HG02981 (cell line): ENCODE data around the gene HABP4.
"Not testable (repeated sequence)": the region's sequence is repeated elsewhere in the genome, so short reads cannot be mapped to it uniquely, and the experiment has no call there.

ENCODE experiments used
- ATAC-seq: cut with Tn5 transposase; IDR thresholded peaks from one replicate; pipeline ENCODE4 v1.9.1; 2021; ENCODE audit warnings: mild to moderate bottlenecking, moderate library complexity; ENCODE audit not compliant: unreplicated experiment

HABP4 gene

GRCh38 chr9:96496368-96497116, 46.6 kb downstream of the HABP4 start:
- ATAC-seq = no peak

GRCh38 chr9:96497117-96497399, 47.1 kb downstream of the HABP4 start:
- no peak for ATAC-seq

DNA sequence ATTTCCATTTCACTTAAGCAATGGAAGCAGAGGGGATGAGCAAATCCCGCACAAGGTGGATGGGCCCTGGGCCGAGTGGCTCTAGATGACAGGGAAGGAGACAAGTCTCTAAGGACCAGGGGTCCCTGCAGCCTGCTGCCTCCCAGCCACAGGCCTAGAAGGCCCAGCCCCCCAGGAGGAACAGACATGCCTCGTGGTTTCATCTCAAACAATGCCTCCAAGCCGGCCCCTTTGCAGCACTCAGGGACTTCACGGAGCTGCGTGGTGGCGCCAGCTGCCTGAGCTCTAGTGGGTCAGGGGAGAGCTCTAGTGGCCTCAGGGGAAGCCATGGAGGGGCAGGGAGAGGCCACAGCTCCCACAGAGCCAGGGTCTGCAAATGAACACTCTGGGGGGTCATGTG, 48.8 kb downstream of the HABP4 start:
- no peak for ATAC-seq

GRCh38 chr9:96499257-96499656, 49.3 kb downstream of the HABP4 start:
- ATAC-seq = no peak

- no peak for ATAC-seq
Measured at GRCh38 chr9:96500696-96501632, 51.0 kb downstream of the HABP4 start.

DNA sequence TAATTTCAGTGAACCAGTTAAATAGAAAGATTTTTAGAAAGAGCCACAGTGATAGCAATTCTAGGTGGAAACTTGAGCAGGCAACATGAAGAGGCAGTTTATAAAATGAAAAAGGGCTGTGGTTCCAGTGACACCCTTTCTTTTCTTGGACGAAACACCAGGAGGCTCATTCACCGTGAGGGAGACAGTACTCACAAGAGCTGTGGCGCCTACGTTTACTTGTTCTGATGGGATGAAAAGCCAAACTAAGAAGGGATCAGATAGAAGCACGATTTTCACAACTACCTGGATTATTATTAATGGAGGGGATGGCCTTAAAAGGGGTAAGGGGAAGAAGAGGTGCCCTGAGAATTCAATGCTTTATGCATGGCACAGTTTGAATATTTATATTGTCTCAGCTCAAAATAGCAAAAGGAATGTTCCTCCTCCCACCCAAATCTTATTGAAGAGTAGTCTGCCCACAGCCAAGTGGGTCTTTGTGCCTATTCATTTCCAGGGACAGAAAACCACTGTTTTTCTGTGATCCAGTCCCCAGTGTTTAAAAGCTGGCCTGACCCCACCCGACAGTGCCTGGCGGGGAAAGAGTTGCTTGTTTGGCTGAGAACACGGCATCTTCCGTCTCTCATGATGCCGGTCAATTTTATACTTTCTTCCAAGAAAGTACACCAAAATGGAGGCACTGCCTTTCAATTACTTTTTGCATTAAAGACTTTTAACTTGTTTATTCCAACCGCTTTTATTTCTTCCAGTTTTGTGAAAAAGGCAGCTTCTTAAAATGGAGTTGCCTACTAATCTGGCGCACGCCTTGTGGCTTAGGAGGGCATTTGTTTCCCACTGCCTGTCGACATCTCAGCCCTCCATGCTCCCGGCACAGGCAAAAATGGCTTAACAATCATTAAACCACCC, 51.9 kb downstream of the HABP4 start:
- ATAC-seq = no peak

DNA sequence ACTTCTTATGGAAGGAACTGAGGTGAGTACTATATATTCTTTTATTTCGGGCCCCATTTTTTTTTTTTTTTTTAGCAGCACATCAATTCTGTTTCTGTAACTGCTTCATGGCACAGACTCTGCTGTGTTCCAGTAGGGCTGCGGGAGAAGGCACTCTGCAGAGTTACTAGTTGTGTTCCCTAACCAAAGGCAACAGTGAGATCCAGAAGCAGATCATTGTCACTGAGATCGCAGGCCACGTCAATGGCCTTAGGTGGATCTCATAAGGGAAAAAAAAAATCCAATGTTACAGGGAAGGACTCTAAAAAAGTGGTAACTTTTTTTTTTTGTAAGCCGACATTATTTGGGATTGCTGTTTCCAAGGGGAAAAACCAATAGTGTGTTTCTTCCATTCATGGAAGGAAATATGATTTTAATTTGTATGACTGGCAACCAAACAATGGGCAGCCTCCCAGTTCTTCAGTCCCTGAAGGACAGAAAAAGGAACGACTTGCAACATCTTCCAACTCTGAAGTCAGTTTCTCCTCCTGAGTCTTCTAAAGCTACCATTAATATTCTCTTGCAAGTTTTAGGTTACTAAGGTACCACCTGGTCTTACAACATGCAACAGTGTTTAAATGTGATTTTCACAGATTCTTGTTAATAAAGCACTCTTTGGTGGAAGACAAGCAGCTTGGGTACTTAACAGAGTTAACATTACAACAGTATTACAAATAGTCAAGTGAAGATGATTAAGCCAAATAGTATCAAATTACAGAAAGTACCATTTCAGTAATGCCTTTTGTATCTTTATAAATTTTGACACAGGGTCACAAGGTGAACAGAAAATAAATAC, 52.8 kb downstream of the HABP4 start:
- no peak for ATAC-seq

GRCh38 chr9:96503374-96503748, 53.4 kb downstream of the HABP4 start:
- not testable (repeated sequence) for ATAC-seq

DNA sequence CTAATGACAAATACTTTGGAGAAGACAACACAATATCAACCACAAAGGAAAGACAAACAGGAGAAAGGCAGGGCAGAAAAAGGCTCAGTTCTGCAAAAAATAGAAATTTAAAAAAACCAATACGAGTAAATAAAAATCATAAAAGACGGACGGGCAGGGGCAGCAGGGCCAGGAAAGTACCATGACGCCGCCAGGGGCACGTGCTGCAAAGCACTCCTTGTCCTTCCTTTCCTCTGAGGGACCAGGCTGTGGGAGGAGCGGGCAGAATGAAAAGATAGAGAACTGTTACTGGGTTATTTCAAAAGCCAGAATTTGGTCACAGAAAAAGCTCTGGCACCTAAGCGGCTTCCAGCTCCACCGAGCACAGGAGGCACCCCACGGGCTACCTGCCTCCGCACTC, 53.9 kb downstream of the HABP4 start:
- ATAC-seq = no peak

DNA sequence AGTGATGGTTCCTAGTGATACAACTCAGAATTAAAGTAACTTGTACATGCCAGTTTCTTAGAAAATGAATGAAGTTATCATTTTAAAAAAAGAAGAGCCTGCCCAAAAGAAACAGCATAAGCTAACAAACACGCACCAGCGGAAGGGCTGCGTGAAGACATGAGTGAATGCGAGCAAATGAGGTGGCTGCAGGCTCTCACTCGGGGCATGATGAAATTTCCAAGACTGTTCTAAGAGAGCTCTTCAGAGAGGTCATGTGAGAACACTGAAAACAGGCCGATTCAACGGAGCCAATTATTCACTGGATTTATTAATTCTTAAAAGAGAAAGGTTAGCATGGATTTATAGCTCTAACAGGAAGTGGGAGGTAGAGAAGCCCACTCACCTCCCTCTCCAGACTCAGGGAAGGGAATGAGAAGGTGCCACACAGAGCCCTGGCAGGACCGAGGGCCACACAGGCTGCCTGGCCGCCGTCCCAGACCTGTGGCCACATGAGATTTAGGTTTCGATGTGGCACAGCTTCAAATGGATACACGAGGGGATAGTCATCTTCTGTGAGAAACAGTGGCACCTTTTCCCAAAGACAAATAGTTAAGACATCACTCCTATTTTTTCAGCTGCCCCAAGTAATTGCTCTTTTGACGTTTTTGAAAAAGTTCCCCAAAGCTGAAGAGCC, 55.5 kb downstream of the HABP4 start:
- no peak for ATAC-seq

GRCh38 chr9:96508227-96508940, 58.4 kb downstream of the HABP4 start:
- no peak for ATAC-seq

- ATAC-seq = no peak
Measured at GRCh38 chr9:96509026-96509425, 59.1 kb downstream of the HABP4 start.

DNA sequence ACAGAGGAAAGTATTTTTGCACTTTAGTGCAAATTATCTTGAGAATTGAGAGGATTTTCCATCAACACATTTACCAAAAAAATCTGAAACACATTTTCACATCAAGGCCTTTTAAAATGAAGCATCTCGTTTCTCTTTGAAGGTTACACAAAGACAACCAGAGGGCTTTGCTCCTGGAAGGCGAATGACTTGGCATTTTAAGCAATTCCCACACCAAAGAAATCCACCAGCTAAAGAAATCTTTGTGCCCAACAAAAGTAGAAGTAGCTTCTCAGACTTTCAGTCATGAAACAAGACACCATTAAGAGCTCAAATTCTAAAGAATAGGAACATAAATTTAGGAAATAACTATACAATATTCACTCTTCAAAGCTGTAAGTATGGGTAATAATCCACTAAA, 59.9 kb downstream of the HABP4 start:
- ATAC-seq = no peak

DNA sequence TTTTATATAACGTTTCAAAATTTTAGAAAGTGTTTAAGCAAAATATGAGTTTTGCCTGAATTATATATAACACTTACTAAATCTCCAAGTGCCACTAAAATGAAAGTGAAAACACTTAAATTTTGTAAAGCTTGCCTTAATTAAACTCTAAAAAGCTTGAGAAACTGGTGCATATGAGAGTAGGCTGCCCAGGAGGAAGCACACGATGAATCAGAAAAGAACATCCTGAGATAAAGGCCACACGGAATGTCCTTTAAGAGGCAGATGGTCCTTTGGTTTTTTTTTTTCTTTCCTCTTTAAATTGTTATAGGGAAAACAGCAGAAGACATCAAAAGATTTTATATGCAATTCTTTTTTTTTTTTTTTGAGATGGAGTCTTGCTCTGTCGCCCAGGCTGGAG, 60.3 kb downstream of the HABP4 start:
- no peak for ATAC-seq

GRCh38 chr9:96512240-96512639, 62.3 kb downstream of the HABP4 start:
- ATAC-seq = no peak

- no peak for ATAC-seq
Measured at GRCh38 chr9:96513622-96514021, 63.7 kb downstream of the HABP4 start.

DNA sequence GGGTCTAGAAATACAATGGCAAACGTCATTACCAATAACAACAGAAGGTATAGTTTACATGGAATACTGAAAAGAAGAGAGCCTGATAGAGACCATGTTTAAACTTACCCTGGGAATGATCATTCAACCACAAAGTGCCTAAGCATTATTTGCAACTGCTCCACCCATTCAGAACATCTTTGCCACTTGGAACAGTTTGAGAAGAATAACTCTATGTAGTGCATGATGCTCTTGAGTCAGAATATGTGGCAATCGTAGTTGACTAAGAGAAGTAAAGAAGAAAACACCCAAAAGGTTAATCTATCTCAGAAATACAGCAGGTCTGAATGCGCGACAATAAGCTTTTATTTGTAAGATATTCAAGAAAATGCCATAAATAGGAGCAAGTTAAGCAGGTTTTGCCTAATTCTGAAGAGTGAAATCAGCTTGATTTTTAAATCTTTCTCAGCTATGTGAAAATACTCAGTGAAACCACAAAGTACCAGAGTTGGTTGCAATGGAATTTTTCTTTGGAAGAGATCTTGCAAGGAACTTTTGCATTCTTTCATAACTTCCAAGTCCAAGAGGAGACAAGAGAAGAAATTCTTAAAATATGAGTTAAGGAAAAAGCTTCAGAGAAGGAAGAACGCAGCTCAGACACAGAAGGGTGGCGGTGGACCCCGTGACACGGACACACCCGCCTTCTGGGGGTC, 64.3 kb downstream of the HABP4 start:
- no peak for ATAC-seq

- no peak for ATAC-seq
Measured at GRCh38 chr9:96514800-96515158, 64.8 kb downstream of the HABP4 start.
